Measurements from ENCODE around the gene TCF7L2. TPM values are rescaled to one million over a fixed set of nuclear protein-coding genes. Genes with fewer than 3 reads are reported as not detected.

TCF7L2 gene
- total and polyA plus RNA-seq, 9 of the 15 experiments (the other 6 are each of a cell fraction or from before 2014, with no cell fraction given), result 0.32 to 2.8 (median 0.92) TPM

GRCh38 chr10:113127261-113127900 is 177.3 kb downstream of the TCF7L2 start (continued):
- TF ChIP-seq ZFP91 (CRISPR knock-in tag; IDR thresholded peaks at IDR 0.05) (no peak), KLF16 (IDR thresholded peaks at IDR 0.05) (no peak)

GRCh38 chr10:113127901-113128283 is 177.8 kb downstream of the TCF7L2 start:
- Histone ChIP-seq H3K4me3 (no peak overlapping the region), H3K36me3 (ENCODE audit: control insufficient read depth, insufficient read depth, low read length) (no peaks in the 10 kb centered on the region), H2AFZ (ENCODE audit: low read depth, low read length) (no peak overlapping the region), H3K4me2 (ENCODE audit: insufficient read depth, low read length) (no peak overlapping the region), H3K9me3 (replicated peaks; ENCODE audit: control insufficient read depth, insufficient read depth, low read depth, low read length) (no peaks in the 10 kb centered on the region), H3K4me1 (replicated peaks in 1 of 2; ENCODE audit: control insufficient read depth in 2 of 2, insufficient read depth in 2 of 2, low read length in 2 of 2) (peaks cover 0 to 5% of the 10 kb centered on the region in 2 experiments; a peak in 1 of 5 replicates), H3K27ac (ENCODE audit: extremely low read depth, low read depth, low read length) (no peak overlapping the region), H4K20me1 (replicated peaks; ENCODE audit: control insufficient read depth, insufficient read depth, low read length) (no peaks in the 10 kb centered on the region), H3K79me2 (ENCODE audit: control insufficient read depth, insufficient read depth, low read length) (no peaks in the 10 kb centered on the region), H3K27me3 (ENCODE audit: control insufficient read depth in 2 of 2, insufficient read depth in 2 of 2, low read length in 2 of 2) (peaks cover 18 to 25% of the 10 kb centered on the region in 2 experiments), H3K9me1 (ENCODE audit: control insufficient read depth, insufficient read depth, low read length) (no peaks in the 10 kb centered on the region), H3K9ac (ENCODE audit: insufficient read depth in 1 of 2, low read depth in 2 of 2, low read length in 2 of 2) (no peak overlapping the region)
- intact Hi-C loops (cut with micrococcal nuclease), result no loop called here
- CTCF ChIA-PET (ENCODE audit: low intra/inter-chr PET ratio), result no interaction called here
- DNase-seq (ENCODE audit: extremely low read depth in 1 of 4, low spot score in 3 of 4) (no peak), ATAC-seq (no peak), FAIRE-seq (no peak)
- BruUV-seq (replicated peaks), result no TSS peak
- 9% methylated on average over 4 of the region's 6 CpGs for WGBS (ENCODE audit: insufficient coverage, low coverage, missing lambda C conversion rate)
- POLR2A ChIA-PET, result no interaction called here
- TF ChIP-seq CBX8 (IDR thresholded peaks at IDR 0.05; ENCODE audit: borderline replicate concordance, extremely low read depth, low read depth, low read length, poor library complexity, severe bottlenecking) (peak; percentile 3), TRIM25 (IDR thresholded peaks at IDR 0.05; ENCODE audit: borderline replicate concordance) (no peak)
- in situ Hi-C loops (cut with MboI), result no loop called here
